ENCODE measurements around the gene MYO7A. TPM values are rescaled to one million over a fixed set of nuclear protein-coding genes. Genes with fewer than 3 reads are reported as not detected.

The MYO7A gene
- total and polyA plus RNA-seq, 2 donors (not counting 3 experiments of a cell fraction or from before 2014, with no cell fraction given): 1.3 to 3.6 TPM

DNA sequence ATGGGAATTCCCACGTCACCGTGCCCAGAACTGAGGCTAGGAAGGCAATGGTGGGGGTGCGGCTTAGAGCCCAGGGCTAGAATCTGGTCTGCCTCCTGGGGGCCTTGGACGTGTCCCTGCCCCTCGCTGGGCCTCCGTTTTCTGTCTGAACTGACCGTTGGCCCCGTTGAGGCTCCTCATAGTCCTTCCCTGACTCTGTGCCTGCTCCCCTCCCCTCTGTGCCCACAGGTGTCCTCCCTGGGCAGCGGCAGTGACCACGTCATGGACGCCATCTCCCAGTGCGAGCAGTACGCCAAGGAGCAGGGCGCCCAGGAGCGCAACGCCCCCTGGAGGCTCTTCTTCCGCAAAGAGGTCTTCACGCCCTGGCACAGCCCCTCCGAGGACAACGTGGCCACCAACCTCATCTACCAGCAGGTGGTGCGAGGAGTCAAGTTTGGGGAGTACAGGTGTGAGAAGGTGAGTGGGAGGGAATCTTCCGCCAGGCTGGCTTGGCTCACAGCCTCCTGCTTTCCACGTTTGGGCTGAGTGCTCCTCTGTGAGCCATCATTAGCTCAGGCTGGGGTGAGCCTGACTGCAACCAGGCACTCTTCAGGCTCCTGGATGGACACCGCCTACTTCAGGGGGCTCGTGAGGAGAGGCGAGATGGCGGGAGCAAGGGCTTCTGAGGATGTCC lies 63.9 kb downstream of the MYO7A start:
- intact Hi-C loops (cut with micrococcal nuclease): loop anchor here (10.0 kb wide), 1 partner anchor 283 kb away; the partner anchor contains the start of gene PAK1
- no TSS peak for BruUV-seq (replicated peaks)
- H3K4me2 ChIP-seq (ENCODE audit: insufficient read depth, low read length): no peak overlapping the region

DNA sequence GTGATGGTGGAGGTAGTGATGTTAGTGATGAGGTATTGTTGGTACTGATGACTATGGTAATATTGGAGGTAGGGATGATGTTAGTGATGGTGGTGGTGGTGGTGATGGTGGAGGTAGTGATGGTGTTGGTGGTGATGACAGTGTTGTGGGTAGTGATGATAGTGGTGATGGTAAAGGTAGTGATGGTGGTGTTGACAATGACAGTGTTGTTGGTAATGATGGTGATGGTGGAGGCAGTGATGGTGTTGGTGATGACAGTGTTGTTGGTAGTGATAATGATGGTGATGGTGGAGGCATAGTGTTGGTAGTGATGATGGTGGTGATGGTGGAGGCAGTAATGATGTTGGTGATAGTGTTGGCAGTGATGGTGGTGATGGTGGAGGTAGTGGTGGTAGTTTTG lies 65.1 kb downstream of the MYO7A start:
- Histone ChIP-seq H3K27me3 (ENCODE audit: control insufficient read depth in 2 of 2, insufficient read depth in 2 of 2, low read length in 2 of 2) (no peaks in the 10 kb centered on the region), H3K4me3 (replicated peaks in 1 of 3; ENCODE audit: insufficient read depth in 1 of 3, low read depth in 1 of 3, low read length in 3 of 3) (no peak overlapping the region), H4K20me1 (replicated peaks; ENCODE audit: control insufficient read depth, extremely low read depth, insufficient read depth, low read length) (no peaks in the 10 kb centered on the region), H3K27ac (ENCODE audit: insufficient read depth, low read depth, low read length) (no peak overlapping the region), H3K9me3 (replicated peaks; ENCODE audit: control insufficient read depth, insufficient read depth, low read length) (no peaks in the 10 kb centered on the region), H3K4me2 (ENCODE audit: insufficient read depth, low read length) (no peak overlapping the region), H2AFZ (ENCODE audit: low read depth, low read length) (no peak overlapping the region), H3K9me1 (replicated peaks; ENCODE audit: control insufficient read depth, extremely low read depth, insufficient read depth, low read length) (no peaks in the 10 kb centered on the region), H3K36me3 (ENCODE audit: control insufficient read depth in 2 of 2, extremely low read depth in 1 of 2, insufficient read depth in 2 of 2, low read length in 2 of 2) (no peaks in the 10 kb centered on the region), H3K4me1 (ENCODE audit: control insufficient read depth, extremely low read depth, insufficient read depth, low read length) (no peaks in the 10 kb centered on the region), H3K79me2 (ENCODE audit: control insufficient read depth, insufficient read depth, low read length) (no peaks in the 10 kb centered on the region), H3K9ac (replicated peaks; ENCODE audit: extremely low read depth, insufficient read depth, low read length) (no peak overlapping the region)
- ChIA-PET CTCF (interaction anchor here (1.4 to 4.6 kb wide), 3 partner anchors 12 to 427 kb away, joined by 4 to 235 read pairs (median 65); no protein-coding TSS in a partner anchor), POLR2A (no interaction called here)
- no peak for DNase-seq (ENCODE audit: low read depth, low spot score)
- no peak for FAIRE-seq
- BruUV-seq (replicated peaks): no TSS peak
- intact Hi-C loops (cut with micrococcal nuclease) (loop anchor here (10.0 kb wide), 1 partner anchor 282 kb away; the partner anchor contains the start of gene PAK1), dilution Hi-C loops (cut with MboI; ENCODE audit: extremely low pct_ligation_motif_present, low sequenced_read_pairs) (no loop called here)
- TF ChIP-seq MYC (IDR thresholded peaks at IDR 0.05; ENCODE audit: low read depth, low read length): no peak
- TF ChIP-seq POLR2A (IDR thresholded peaks at IDR 0.05; ENCODE audit: low read depth, low read length): no peak
- no peak for TF ChIP-seq EZH2 (IDR thresholded peaks at IDR 0.05; ENCODE audit: borderline replicate concordance, low read depth, low read length, severe bottlenecking)
- TF ChIP-seq FOS (IDR thresholded peaks at IDR 0.05; ENCODE audit: borderline replicate concordance, insufficient read depth, low read length): no peak
- TF ChIP-seq, protein P1, sequence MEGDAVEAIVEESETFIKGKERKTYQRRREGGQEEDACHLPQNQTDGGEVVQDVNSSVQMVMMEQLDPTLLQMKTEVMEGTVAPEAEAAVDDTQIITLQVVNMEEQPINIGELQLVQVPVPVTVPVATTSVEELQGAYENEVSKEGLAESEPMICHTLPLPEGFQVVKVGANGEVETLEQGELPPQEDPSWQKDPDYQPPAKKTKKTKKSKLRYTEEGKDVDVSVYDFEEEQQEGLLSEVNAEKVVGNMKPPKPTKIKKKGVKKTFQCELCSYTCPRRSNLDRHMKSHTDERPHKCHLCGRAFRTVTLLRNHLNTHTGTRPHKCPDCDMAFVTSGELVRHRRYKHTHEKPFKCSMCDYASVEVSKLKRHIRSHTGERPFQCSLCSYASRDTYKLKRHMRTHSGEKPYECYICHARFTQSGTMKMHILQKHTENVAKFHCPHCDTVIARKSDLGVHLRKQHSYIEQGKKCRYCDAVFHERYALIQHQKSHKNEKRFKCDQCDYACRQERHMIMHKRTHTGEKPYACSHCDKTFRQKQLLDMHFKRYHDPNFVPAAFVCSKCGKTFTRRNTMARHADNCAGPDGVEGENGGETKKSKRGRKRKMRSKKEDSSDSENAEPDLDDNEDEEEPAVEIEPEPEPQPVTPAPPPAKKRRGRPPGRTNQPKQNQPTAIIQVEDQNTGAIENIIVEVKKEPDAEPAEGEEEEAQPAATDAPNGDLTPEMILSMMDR (IDR thresholded peaks at IDR 0.05; ENCODE audit: extremely low read depth in 1 of 2, insufficient read depth in 1 of 2, low read depth in 1 of 2, low read length in 2 of 2): no peak
- TF ChIP-seq, protein P2, sequence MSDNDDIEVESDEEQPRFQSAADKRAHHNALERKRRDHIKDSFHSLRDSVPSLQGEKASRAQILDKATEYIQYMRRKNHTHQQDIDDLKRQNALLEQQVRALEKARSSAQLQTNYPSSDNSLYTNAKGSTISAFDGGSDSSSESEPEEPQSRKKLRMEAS (IDR thresholded peaks at IDR 0.05; ENCODE audit: insufficient read depth, insufficient read length): no peak
- no peak for TF ChIP-seq GATA2 (IDR thresholded peaks at IDR 0.05; ENCODE audit: insufficient read depth, insufficient read length, low read depth, low read length)
- TF ChIP-seq JUN (IDR thresholded peaks at IDR 0.05; ENCODE audit: borderline replicate concordance, insufficient read depth, insufficient read length, low read depth): no peak
- TF ChIP-seq POLR2AphosphoS5 (IDR thresholded peaks at IDR 0.05; ENCODE audit: insufficient read depth, low read depth, low read length): no peak

More for the DNA sequence above, 63.9 kb downstream of the MYO7A start:
- H3K27ac ChIP-seq (ENCODE audit: insufficient read depth, low read depth, low read length): no peak overlapping the region
- no peaks in the 10 kb centered on the region for H3K79me2 ChIP-seq (ENCODE audit: control insufficient read depth, insufficient read depth, low read length)
- FAIRE-seq (no peak), DNase-seq (ENCODE audit: low read depth, low spot score) (no peak)
- no peaks in the 10 kb centered on the region for H3K4me1 ChIP-seq (ENCODE audit: control insufficient read depth, extremely low read depth, insufficient read depth, low read length)
- ChIA-PET POLR2A (no interaction called here), CTCF (interaction anchor here (1.0 to 8.3 kb wide), 2 partner anchors 62 to 356 kb away, joined by 4 to 309 read pairs; partner anchors contain the start of gene MYO7A)
- no peaks in the 10 kb centered on the region for H4K20me1 ChIP-seq (replicated peaks; ENCODE audit: control insufficient read depth, extremely low read depth, insufficient read depth, low read length)
- H2AFZ ChIP-seq (ENCODE audit: low read depth, low read length): no peak overlapping the region
- no peaks in the 10 kb centered on the region for H3K9me3 ChIP-seq (replicated peaks; ENCODE audit: control insufficient read depth, insufficient read depth, low read length)
- H3K27me3 ChIP-seq (ENCODE audit: control insufficient read depth in 2 of 2, insufficient read depth in 2 of 2, low read length in 2 of 2): no peaks in the 10 kb centered on the region
- dilution Hi-C loops (cut with MboI; ENCODE audit: extremely low pct_ligation_motif_present, low sequenced_read_pairs): no loop called here
- H3K9ac ChIP-seq (replicated peaks; ENCODE audit: extremely low read depth, insufficient read depth, low read length): no peak overlapping the region
- no peaks in the 10 kb centered on the region for H3K9me1 ChIP-seq (replicated peaks; ENCODE audit: control insufficient read depth, extremely low read depth, insufficient read depth, low read length)
- TF ChIP-seq POLR2A (IDR thresholded peaks at IDR 0.05; ENCODE audit: low read depth, low read length): no peak
- TF ChIP-seq, protein P1 (IDR thresholded peaks at IDR 0.05; ENCODE audit: extremely low read depth in 1 of 2, insufficient read depth in 1 of 2, low read depth in 1 of 2, low read length in 2 of 2): peak; percentile 13 to 31
- no peak overlapping the region for H3K4me3 ChIP-seq (replicated peaks in 1 of 3; ENCODE audit: insufficient read depth in 1 of 3, low read depth in 1 of 3, low read length in 3 of 3)
- H3K36me3 ChIP-seq (ENCODE audit: control insufficient read depth in 2 of 2, extremely low read depth in 1 of 2, insufficient read depth in 2 of 2, low read length in 2 of 2): no peaks in the 10 kb centered on the region

Measured in endothelial cell of umbilical vein (primary cell).